Mesothelial cell of epicardium (in vitro differentiated cells): Measurements from ENCODE around the gene POLN. TPM values are rescaled to one million over a fixed set of nuclear protein-coding genes. Genes with fewer than 3 reads are reported as not detected.

Experiments used
- DNase-seq, 2 experiments: peaks; one replicate each; pipeline ENCODE4 v3.0.0; 2021; ENCODE audit warnings: low spot score in 2 of 2; ENCODE audit not compliant: unreplicated experiment in 2 of 2
- H3K27ac Mint-ChIP-seq: 2 replicates; pipeline ENCODE4 v1.8.0; 2021; ENCODE audit warnings: mixed read lengths
- H3K27me3 Mint-ChIP-seq: 2 replicates; pipeline ENCODE4 v1.8.0; 2021; ENCODE audit warnings: low read depth, mixed read lengths
- H3K36me3 Mint-ChIP-seq: 2 replicates; pipeline ENCODE4 v1.8.0; 2021; ENCODE audit warnings: mixed read lengths
- H3K4me1 Mint-ChIP-seq: 2 replicates; pipeline ENCODE4 v1.8.0; 2021; ENCODE audit warnings: mixed read lengths
- H3K4me3 Mint-ChIP-seq: 2 replicates; pipeline ENCODE4 v1.8.0; 2021; ENCODE audit warnings: mild to moderate bottlenecking, moderate library complexity, mixed read lengths
- H3K9me3 Mint-ChIP-seq: 2 replicates; pipeline ENCODE4 v1.8.0; 2021; ENCODE audit warnings: mixed read lengths
- total RNA-seq: library from RNA; stranded (reverse); gene quantifications from 3 replicates; pipeline ENCODE4 v1.2.1, GENCODE V29; 2021
- TF ChIP-seq, protein P1 (sequence below): fragments of 200-600 bp; sonication (generic); IDR thresholded peaks from one replicate; pipeline ENCODE4 v1.5.0; 2021; ENCODE audit warnings: antibody characterized with exemption; ENCODE audit not compliant: unreplicated experiment

Gene POLN
- total RNA-seq, 1 donor from 2014 or later: 5.8 TPM

DNA sequence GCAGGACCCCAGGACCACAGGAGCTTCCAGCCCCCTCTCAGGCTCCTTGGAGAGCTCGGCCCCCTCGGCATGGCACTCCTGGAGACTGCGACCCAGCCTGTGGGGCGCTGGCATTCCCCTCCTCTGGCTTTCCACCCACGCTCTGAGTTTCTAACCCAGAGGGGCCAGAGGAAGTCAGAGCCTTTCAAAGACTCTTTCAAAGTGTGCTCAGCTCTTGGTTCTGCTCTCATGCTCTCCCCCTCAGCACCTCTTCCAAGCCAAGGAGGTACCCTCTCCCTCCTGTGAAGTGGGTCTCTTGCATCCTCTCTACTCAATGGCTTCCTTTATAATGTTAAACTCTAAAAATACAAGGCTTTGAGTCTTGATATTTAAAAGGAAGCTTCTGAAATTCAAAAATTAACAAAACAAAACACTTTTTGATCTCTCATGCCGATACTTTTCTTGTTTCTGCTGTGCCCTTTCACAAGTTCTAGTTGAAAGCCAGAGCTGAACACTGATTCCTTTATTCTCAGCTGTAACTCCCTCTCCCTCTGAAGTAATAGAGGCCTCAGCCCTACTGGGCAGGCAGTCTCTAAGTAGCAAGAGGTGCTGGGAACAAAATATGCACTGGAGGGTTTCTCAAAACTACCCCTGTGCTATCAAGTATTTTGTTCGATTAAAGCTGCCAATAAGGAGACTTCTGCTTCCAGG lies 100.0 kb downstream of the POLN start:
- TF ChIP-seq, protein P1, sequence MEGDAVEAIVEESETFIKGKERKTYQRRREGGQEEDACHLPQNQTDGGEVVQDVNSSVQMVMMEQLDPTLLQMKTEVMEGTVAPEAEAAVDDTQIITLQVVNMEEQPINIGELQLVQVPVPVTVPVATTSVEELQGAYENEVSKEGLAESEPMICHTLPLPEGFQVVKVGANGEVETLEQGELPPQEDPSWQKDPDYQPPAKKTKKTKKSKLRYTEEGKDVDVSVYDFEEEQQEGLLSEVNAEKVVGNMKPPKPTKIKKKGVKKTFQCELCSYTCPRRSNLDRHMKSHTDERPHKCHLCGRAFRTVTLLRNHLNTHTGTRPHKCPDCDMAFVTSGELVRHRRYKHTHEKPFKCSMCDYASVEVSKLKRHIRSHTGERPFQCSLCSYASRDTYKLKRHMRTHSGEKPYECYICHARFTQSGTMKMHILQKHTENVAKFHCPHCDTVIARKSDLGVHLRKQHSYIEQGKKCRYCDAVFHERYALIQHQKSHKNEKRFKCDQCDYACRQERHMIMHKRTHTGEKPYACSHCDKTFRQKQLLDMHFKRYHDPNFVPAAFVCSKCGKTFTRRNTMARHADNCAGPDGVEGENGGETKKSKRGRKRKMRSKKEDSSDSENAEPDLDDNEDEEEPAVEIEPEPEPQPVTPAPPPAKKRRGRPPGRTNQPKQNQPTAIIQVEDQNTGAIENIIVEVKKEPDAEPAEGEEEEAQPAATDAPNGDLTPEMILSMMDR: no peak
- Mint-ChIP-seq H3K36me3 (peaks cover 8% of the 10 kb centered on the region), H3K27me3 (no peaks in the 10 kb centered on the region), H3K4me1 (peaks cover 3% of the 10 kb centered on the region), H3K4me3 (no peak overlapping the region), H3K27ac (no peak overlapping the region), H3K9me3 (peaks cover 13% of the 10 kb centered on the region)
- DNase-seq: no peak

DNA sequence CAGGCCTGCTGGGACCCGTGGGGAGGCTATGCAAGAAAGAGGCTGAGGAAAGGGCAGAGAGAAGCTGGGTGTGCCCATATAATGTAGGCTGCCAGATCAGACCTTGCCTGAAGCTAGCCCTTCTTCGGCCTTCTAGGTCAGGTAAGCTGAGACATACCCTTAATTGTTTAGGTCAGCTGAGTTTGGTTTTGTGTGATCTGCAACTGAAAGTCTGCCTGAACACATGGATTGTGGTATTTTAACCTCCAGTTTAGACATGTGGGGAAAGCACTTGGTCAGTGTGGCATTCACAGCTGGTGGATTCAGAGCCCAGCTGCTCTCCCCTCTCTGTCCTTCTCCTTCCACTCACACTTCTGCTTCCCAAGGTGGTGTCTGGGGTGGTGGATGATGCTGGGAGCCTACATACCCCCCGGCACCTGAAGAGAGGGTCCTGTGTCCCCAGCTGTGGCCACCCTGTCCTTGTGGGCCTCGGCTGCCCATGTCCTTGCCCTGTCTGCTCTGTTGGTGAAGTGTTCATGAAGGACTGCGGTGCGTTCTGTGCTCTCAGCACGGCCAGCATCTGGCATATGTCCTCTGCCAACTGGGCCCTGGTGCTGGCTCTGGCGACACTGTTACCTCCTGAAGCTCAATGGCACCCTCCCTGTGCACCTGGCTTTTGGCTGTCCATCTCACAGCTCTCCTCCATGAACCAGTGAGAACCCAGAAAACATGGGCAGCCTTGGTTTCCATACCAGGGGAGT lies 100.7 kb downstream of the POLN start:
- Mint-ChIP-seq H3K9me3 (peaks cover 13% of the 10 kb centered on the region), H3K27me3 (no peaks in the 10 kb centered on the region), H3K36me3 (peaks cover 8% of the 10 kb centered on the region), H3K4me1 (peaks cover 7% of the 10 kb centered on the region), H3K27ac (no peak overlapping the region), H3K4me3 (no peak overlapping the region)
- no peak for DNase-seq
- TF ChIP-seq, protein P1: no peak

DNA sequence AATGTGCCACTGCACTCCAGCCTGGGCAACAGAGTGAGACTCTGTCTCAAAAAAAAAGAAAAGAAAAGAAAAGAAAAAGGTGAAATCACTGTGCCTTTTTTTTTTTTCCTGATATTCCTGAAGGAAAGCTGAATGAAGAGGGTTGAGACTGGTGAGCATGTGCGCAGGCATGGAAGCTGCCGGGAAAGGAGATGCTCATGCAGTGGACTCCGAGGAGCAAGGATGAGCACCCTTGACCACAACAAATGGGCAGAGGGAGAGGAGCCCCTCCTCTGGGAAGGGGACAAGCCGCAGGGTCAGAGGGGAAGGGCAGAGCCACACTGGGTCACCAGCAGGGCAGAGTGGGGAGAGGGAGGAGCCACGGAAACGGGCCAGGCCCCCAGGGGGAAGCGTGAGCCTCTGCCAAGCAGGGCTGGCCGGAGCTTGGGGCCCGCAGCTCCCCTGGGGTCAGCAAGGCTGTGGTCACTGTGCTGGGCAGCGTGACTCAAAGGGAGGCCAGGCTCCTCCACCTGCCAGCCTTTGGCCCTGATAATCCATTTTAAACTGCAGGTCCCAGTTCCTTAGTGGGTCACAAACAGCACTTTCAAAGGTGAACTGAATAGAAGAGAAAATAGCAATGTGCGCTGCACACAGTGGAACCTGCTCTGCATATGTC lies 102.9 kb downstream of the POLN start:
- Mint-ChIP-seq H3K27me3 (no peaks in the 10 kb centered on the region), H3K27ac (no peak overlapping the region), H3K36me3 (peaks cover 8% of the 10 kb centered on the region), H3K4me1 (peaks cover 14% of the 10 kb centered on the region), H3K9me3 (peaks cover 14% of the 10 kb centered on the region), H3K4me3 (no peak overlapping the region)
- no peak for DNase-seq
- TF ChIP-seq, protein P1: no peak

GRCh38 chr4:2136726-2137125 lies 105.2 kb downstream of the POLN start:
- Mint-ChIP-seq H3K36me3 (peaks cover 8% of the 10 kb centered on the region), H3K27ac (no peak overlapping the region), H3K27me3 (no peaks in the 10 kb centered on the region), H3K4me3 (no peak overlapping the region), H3K4me1 (peaks cover 12% of the 10 kb centered on the region), H3K9me3 (peaks cover 20% of the 10 kb centered on the region)
- DNase-seq: no peak
- TF ChIP-seq, protein P1: no peak

GRCh38 chr4:2135083-2135482 lies 106.8 kb downstream of the POLN start:
- H3K4me1 Mint-ChIP-seq: peaks cover 12% of the 10 kb centered on the region
- no peaks in the 10 kb centered on the region for H3K27me3 Mint-ChIP-seq
- H3K36me3 Mint-ChIP-seq: peaks cover 11% of the 10 kb centered on the region
- TF ChIP-seq, protein P1: no peak
- H3K27ac Mint-ChIP-seq: no peak overlapping the region
- DNase-seq: no peak
- H3K9me3 Mint-ChIP-seq: peaks cover 25% of the 10 kb centered on the region
- H3K4me3 Mint-ChIP-seq: no peak overlapping the region
